Smooth muscle cell (in vitro differentiated cells): ENCODE data around the gene CST9L. TPM values are rescaled to one million over a fixed set of nuclear protein-coding genes. Genes with fewer than 3 reads are reported as not detected.

Experiments used
- DNase-seq: peaks from one replicate; lab custom pipeline; 2025; ENCODE audit not compliant: unreplicated experiment; lab: John Stamatoyannopoulos, UW
- H2AFZ ChIP-seq: fragments of 200-600 bp; sonication (generic); 2 replicates; pipeline ENCODE4 v1.6.0; 2016; ENCODE audit warnings: antibody characterized with exemption, low read depth, mild to moderate bottlenecking
- H3F3A ChIP-seq: fragments of 200-600 bp; sonication (generic); 2 replicates; pipeline ENCODE4 v1.6.0; 2017; ENCODE audit warnings: antibody characterized with exemption, low read depth
- H3K27ac ChIP-seq: fragments of 200-600 bp; sonication (generic); 2 replicates; pipeline ENCODE4 v1.5.1; 2016; ENCODE audit warnings: low read depth, mild to moderate bottlenecking
- H3K27me3 ChIP-seq: fragments of 200-600 bp; sonication (generic); 2 replicates; pipeline ENCODE4 v1.6.1; 2016; ENCODE audit warnings: low read depth, mild to moderate bottlenecking
- H3K36me3 ChIP-seq: fragments of 200-600 bp; sonication (generic); 2 replicates; pipeline ENCODE4 v1.5.1; 2016; ENCODE audit warnings: low read depth
- H3K4me1 ChIP-seq: fragments of 200-600 bp; sonication (generic); 2 replicates; pipeline ENCODE4 v1.5.1; 2016; ENCODE audit warnings: low read depth
- H3K4me2 ChIP-seq: fragments of 200-600 bp; sonication (generic); 2 replicates; pipeline ENCODE4 v1.6.0; 2016; ENCODE audit warnings: mild to moderate bottlenecking
- H3K4me3 ChIP-seq: fragments of 200-600 bp; sonication (generic); 2 replicates; pipeline ENCODE4 v1.5.1; 2016; ENCODE audit warnings: mild to moderate bottlenecking
- H3K79me2 ChIP-seq: fragments of 200-600 bp; sonication (generic); 2 replicates; pipeline ENCODE4 v1.6.0; 2016; ENCODE audit warnings: low read depth, mild to moderate bottlenecking
- H3K9ac ChIP-seq: fragments of 200-600 bp; sonication (generic); 2 replicates; pipeline ENCODE4 v1.6.0; 2016; ENCODE audit warnings: low read depth
- H3K9me3 ChIP-seq: fragments of 200-600 bp; sonication (generic); replicated peaks from 2 replicates; pipeline ENCODE4 v1.5.1; 2016; ENCODE audit warnings: low read depth
- H4K20me1 ChIP-seq: fragments of 200-600 bp; sonication (generic); 2 replicates; pipeline ENCODE4 v1.6.0; 2016; ENCODE audit warnings: low read depth
- CTCF ChIP-seq: fragments of 200-600 bp; sonication (generic); IDR thresholded peaks from 2 replicates; pipeline ENCODE4 v1.5.1; 2017; ENCODE audit warnings: borderline replicate concordance, mild to moderate bottlenecking, antibody characterized with exemption; ENCODE audit not compliant: insufficient read depth, poor library complexity, severe bottlenecking
- WGBS: methylation state at CpG from one replicate; pipeline ENCODE4 v1.1.7; 2016; ENCODE audit warnings: low lambda C conversion rate; 5-methylcytosine and 5-hydroxymethylcytosine counted together
- polyA plus RNA-seq: library from polyadenylated mRNA; unstranded; fragments of >200 nt; fragmentation: Nextera tagmentation; extraction: Ambion mirVana; gene quantifications from 2 replicates; pipeline ENCODE4 v1.2.1, GENCODE V29; 2016
- total RNA-seq: library from RNA; depleted of rRNA; stranded (reverse); fragments of >200 nt; gene quantifications from 2 replicates; pipeline ENCODE4 v1.2.3, GENCODE V29; 2014

CST9L gene
- total and polyA plus RNA-seq, 2 experiments from 2014 or later, result not detected

GRCh38 chr20:23551786-23552185, 16.5 kb downstream of the CST9L start:
- Histone ChIP-seq H3K4me2 (no peak overlapping the region), H3K36me3 (no peaks in the 10 kb centered on the region), H3K4me3 (no peak overlapping the region), H3K4me1 (no peaks in the 10 kb centered on the region), H3K27ac (no peak overlapping the region), H3F3A (no peaks in the 10 kb centered on the region), H3K79me2 (no peaks in the 10 kb centered on the region), H2AFZ (no peak overlapping the region), H3K9me3 (no peaks in the 10 kb centered on the region), H3K9ac (no peak overlapping the region), H3K27me3 (no peaks in the 10 kb centered on the region), H4K20me1 (no peaks in the 10 kb centered on the region)
- no peak for TF ChIP-seq CTCF
- DNase-seq, result no peak

- DNase-seq, result no peak
- Histone ChIP-seq H3K27ac (no peak overlapping the region), H3K4me2 (no peak overlapping the region), H3K4me1 (no peaks in the 10 kb centered on the region), H4K20me1 (no peaks in the 10 kb centered on the region), H3K36me3 (no peaks in the 10 kb centered on the region), H3F3A (no peaks in the 10 kb centered on the region), H3K9me3 (no peaks in the 10 kb centered on the region), H3K4me3 (no peak overlapping the region), H2AFZ (no peak overlapping the region), H3K27me3 (no peaks in the 10 kb centered on the region), H3K79me2 (no peaks in the 10 kb centered on the region), H3K9ac (no peak overlapping the region)
- TF ChIP-seq CTCF, result no peak
Observed at GRCh38 chr20:23551383-23551782, 16.9 kb downstream of the CST9L start.

GRCh38 chr20:23550227-23550626, 18.1 kb downstream of the CST9L start:
- Histone ChIP-seq H3K4me2 (no peak overlapping the region), H2AFZ (no peak overlapping the region), H3K9me3 (no peaks in the 10 kb centered on the region), H3K4me1 (no peaks in the 10 kb centered on the region), H3K79me2 (no peaks in the 10 kb centered on the region), H3K27ac (no peak overlapping the region), H3K27me3 (no peaks in the 10 kb centered on the region), H3K9ac (no peak overlapping the region), H3F3A (no peaks in the 10 kb centered on the region), H3K4me3 (no peak overlapping the region), H3K36me3 (no peaks in the 10 kb centered on the region), H4K20me1 (no peaks in the 10 kb centered on the region)
- TF ChIP-seq CTCF, result no peak
- WGBS, result 82% methylated on average over 4 of the region's 4 CpGs
- no peak for DNase-seq

GRCh38 chr20:23548408-23548807, 19.9 kb downstream of the CST9L start:
- TF ChIP-seq CTCF, result no peak

More at GRCh38 chr20:23548408-23548807, 19.9 kb downstream of the CST9L start:
- Histone ChIP-seq H3K4me3 (no peak overlapping the region), H3F3A (no peaks in the 10 kb centered on the region), H3K9me3 (no peaks in the 10 kb centered on the region), H3K4me1 (no peaks in the 10 kb centered on the region), H3K4me2 (no peak overlapping the region), H4K20me1 (no peaks in the 10 kb centered on the region), H3K27ac (no peak overlapping the region), H2AFZ (no peak overlapping the region), H3K36me3 (no peaks in the 10 kb centered on the region), H3K9ac (no peak overlapping the region), H3K79me2 (no peaks in the 10 kb centered on the region), H3K27me3 (no peaks in the 10 kb centered on the region)
- DNase-seq, result no peak
- 77% methylated on average over 5 of the region's 5 CpGs for WGBS
